Activated naive CD8-positive, alpha-beta T cell treated with anti-CD3 and anti-CD28 coated beads, Interleukin-2, amount 50 U/mL, for 24 hours (primary cell): Measurements from ENCODE around the gene GCHFR.
A peak's percentile ranks its signal among the peaks of the same experiment; 100 is the strongest.

Experiments used
- ATAC-seq: fragments of 150-1000 bp; cut with Tn5 transposase; one replicate; pipeline ENCODE4 v1.10.0; 2021
- DNase-seq: peaks from one replicate; pipeline ENCODE4 v3.0.0; 2021
- H3K27ac Mint-ChIP-seq: one replicate; pipeline ENCODE4 v1.8.0; 2021; ENCODE audit warnings: mild to moderate bottlenecking, mixed read lengths
- H3K27me3 Mint-ChIP-seq: one replicate; pipeline ENCODE4 v1.8.0; 2021; ENCODE audit warnings: mixed read lengths
- H3K36me3 Mint-ChIP-seq: one replicate; pipeline ENCODE4 v1.8.0; 2021; ENCODE audit warnings: low read depth, mixed read lengths
- H3K4me1 Mint-ChIP-seq: one replicate; pipeline ENCODE4 v1.8.0; 2021; ENCODE audit warnings: mixed read lengths
- H3K4me3 Mint-ChIP-seq: one replicate; pipeline ENCODE4 v1.8.0; 2021; ENCODE audit warnings: mild to moderate bottlenecking, moderate library complexity, mixed read lengths
- H3K9me3 Mint-ChIP-seq: one replicate; pipeline ENCODE4 v1.8.0; 2021; ENCODE audit warnings: mixed read lengths

The GCHFR gene

GRCh38 chr15:40806672-40807027 lies 42.8 kb downstream of the GCHFR start:
- H3K36me3 Mint-ChIP-seq, result peaks cover 12% of the 10 kb centered on the region
- H3K27ac Mint-ChIP-seq, result peak overlapping the region; percentile 99
- no peaks in the 10 kb centered on the region for H3K27me3 Mint-ChIP-seq
- ATAC-seq (no peak), DNase-seq (no peak)
- peaks cover 28% of the 10 kb centered on the region for H3K4me1 Mint-ChIP-seq
- no peaks in the 10 kb centered on the region for H3K9me3 Mint-ChIP-seq
- peak overlapping the region; percentile 92 for H3K4me3 Mint-ChIP-seq

- peak; percentile 99 for ATAC-seq
- H3K27me3 Mint-ChIP-seq, result no peaks in the 10 kb centered on the region
- DNase-seq, result peak; percentile 96
- H3K9me3 Mint-ChIP-seq, result no peaks in the 10 kb centered on the region
- H3K36me3 Mint-ChIP-seq, result peaks cover 9% of the 10 kb centered on the region
- peak within 1 kb of the TSS; percentile 92 for H3K4me3 Mint-ChIP-seq
- peak within 1 kb of the TSS; percentile 99 for H3K27ac Mint-ChIP-seq
- H3K4me1 Mint-ChIP-seq, result peaks cover 24% of the 10 kb centered on the region
These were observed 43.4 kb downstream of the GCHFR start, which contains the start of the genes DNAJC17 and ZFYVE19 for GRCh38 chr15:40807028-40807887. TSS of gene DNAJC17 (minus strand) at chr15:40807473. CDS start at chr15:40807446, 27 bp downstream. TSS of gene ZFYVE19 (plus strand) at chr15:40807089. CDS start at chr15:40807590, 501 bp downstream.

- Mint-ChIP-seq H3K36me3 (peaks cover 7% of the 10 kb centered on the region), H3K4me3 (peak overlapping the region; percentile 92), H3K27ac (peak overlapping the region; percentile 99), H3K4me1 (peaks cover 22% of the 10 kb centered on the region), H3K9me3 (no peaks in the 10 kb centered on the region), H3K27me3 (no peaks in the 10 kb centered on the region)
- ATAC-seq, result no peak
- DNase-seq, result no peak
These were observed 44.1 kb downstream of the GCHFR start for GRCh38 chr15:40807888-40808461.

- Mint-ChIP-seq H3K9me3 (no peaks in the 10 kb centered on the region), H3K4me1 (peaks cover 19% of the 10 kb centered on the region), H3K27me3 (no peaks in the 10 kb centered on the region), H3K4me3 (no peak overlapping the region), H3K36me3 (peaks cover 7% of the 10 kb centered on the region), H3K27ac (no peak overlapping the region)
- no peak for DNase-seq
- no peak for ATAC-seq
These were observed 45.1 kb downstream of the GCHFR start for GRCh38 chr15:40808861-40809450.

GRCh38 chr15:40812721-40813425 lies 49.0 kb downstream of the GCHFR start:
- H3K9me3 Mint-ChIP-seq, result no peaks in the 10 kb centered on the region
- H3K27me3 Mint-ChIP-seq, result no peaks in the 10 kb centered on the region
- peaks cover 5% of the 10 kb centered on the region for H3K36me3 Mint-ChIP-seq
- H3K4me1 Mint-ChIP-seq, result peaks cover 10% of the 10 kb centered on the region
- DNase-seq (no peak), ATAC-seq (no peak)
- no peak overlapping the region for H3K4me3 Mint-ChIP-seq
- H3K27ac Mint-ChIP-seq, result no peak overlapping the region

- Mint-ChIP-seq H3K4me3 (no peak overlapping the region), H3K9me3 (no peaks in the 10 kb centered on the region), H3K27me3 (no peaks in the 10 kb centered on the region), H3K36me3 (peaks cover 5% of the 10 kb centered on the region), H3K4me1 (no peaks in the 10 kb centered on the region), H3K27ac (no peak overlapping the region)
- no peak for DNase-seq
- ATAC-seq, result no peak
These were observed 51.3 kb downstream of the GCHFR start for GRCh38 chr15:40815042-40815698.
